ENCODE data around the gene DCXR. TPM values are rescaled to one million over a fixed set of nuclear protein-coding genes. Genes with fewer than 3 reads are reported as not detected.

Gene DCXR
- total and polyA plus RNA-seq, 2 of the 13 experiments (the other 11 are each of a cell fraction or from before 2014, with no cell fraction given): 287 to 311 TPM

DNA sequence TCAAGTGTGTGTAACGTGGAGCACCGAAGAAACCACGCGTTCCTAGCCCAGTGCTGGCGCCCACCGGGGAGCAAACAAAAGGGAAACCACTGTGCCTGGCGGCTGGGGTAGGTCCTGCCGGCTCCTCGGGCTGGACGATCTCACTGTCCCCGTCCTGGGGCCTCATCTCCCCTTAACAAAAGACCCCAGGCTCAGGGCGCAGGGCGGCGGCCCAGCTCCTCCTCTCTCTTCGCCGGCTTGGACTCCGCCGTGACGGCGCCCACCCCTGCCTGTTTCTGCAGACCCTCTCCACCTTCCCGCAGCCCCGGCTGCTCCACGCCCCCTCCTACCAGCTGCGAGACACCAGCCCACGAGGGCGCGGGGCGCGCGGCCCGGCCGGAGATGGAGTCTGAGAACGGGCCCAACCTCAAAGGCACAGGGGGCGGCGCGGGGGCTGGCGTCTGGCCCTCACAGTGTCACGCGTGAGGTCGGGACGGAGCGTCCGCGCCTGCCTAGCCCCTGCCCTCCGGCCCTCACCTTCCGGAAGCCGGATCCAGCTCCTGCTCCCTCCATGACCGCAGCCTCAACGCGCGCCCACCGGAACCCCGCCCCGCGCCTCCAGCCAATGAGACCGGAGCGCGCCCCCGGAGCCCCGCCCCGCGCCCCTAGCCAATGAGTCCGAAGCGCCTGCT lies 15.1 kb downstream of the DCXR start, which contains the start of gene CENPX (continued):
- TF ChIP-seq HDAC1 (CRISPR knock-in tag; IDR thresholded peaks at IDR 0.05) (peak; percentile 77), HCFC1 (IDR thresholded peaks at IDR 0.05; ENCODE audit: low read depth, low read length) (no peak), KLF12 (CRISPR knock-in tag; IDR thresholded peaks at IDR 0.05; ENCODE audit: borderline replicate concordance) (no peak; the same call in 1 of the 2 replicates), ZNF160 (CRISPR knock-in tag; IDR thresholded peaks at IDR 0.05) (peak; percentile 70; the same call in 1 of the 2 replicates), ZMYM2 (CRISPR knock-in tag; IDR thresholded peaks at IDR 0.05) (no peak), SP5 (CRISPR knock-in tag; IDR thresholded peaks at IDR 0.05; ENCODE audit: borderline replicate concordance, low read depth) (no peak), HOXA7 (CRISPR knock-in tag; IDR thresholded peaks at IDR 0.05) (no peak), XRCC5 (optimal IDR thresholded peaks at IDR 0.05; ENCODE audit: low read length) (no peak), CHD4 (IDR thresholded peaks at IDR 0.05; ENCODE audit: borderline replicate concordance, low read length) (no peak), ZNF234 (CRISPR knock-in tag; conservative IDR thresholded peaks at IDR 0.05) (0 out of 2 replicates have a peak, but pooled peaks have one; percentile 74), MBNL3 (CRISPR knock-in tag; conservative IDR thresholded peaks at IDR 0.05) (no peak), ZNF138 (CRISPR knock-in tag; IDR thresholded peaks at IDR 0.05; ENCODE audit: low read depth) (peak; percentile 8; the same call in 1 of the 2 replicates), ZNF777 (CRISPR knock-in tag; IDR thresholded peaks at IDR 0.05) (peak; percentile 43; the same call in 1 of the 2 replicates), ZNF570 (CRISPR knock-in tag; IDR thresholded peaks at IDR 0.05; ENCODE audit: borderline replicate concordance) (no peak), KMT2A (CRISPR knock-in tag; IDR thresholded peaks at IDR 0.05) (no peak), ZNF549 (CRISPR knock-in tag; IDR thresholded peaks at IDR 0.05) (0 out of 2 replicates have a peak, but pooled peaks have one; percentile 22), PLRG1 (conservative IDR thresholded peaks at IDR 0.05) (no peak), FOXA1 (IDR thresholded peaks at IDR 0.05) (no peak), FOXA1 (CRISPR knock-in tag; IDR thresholded peaks at IDR 0.05) (no peak)
- TF ChIP-seq, protein P1, sequence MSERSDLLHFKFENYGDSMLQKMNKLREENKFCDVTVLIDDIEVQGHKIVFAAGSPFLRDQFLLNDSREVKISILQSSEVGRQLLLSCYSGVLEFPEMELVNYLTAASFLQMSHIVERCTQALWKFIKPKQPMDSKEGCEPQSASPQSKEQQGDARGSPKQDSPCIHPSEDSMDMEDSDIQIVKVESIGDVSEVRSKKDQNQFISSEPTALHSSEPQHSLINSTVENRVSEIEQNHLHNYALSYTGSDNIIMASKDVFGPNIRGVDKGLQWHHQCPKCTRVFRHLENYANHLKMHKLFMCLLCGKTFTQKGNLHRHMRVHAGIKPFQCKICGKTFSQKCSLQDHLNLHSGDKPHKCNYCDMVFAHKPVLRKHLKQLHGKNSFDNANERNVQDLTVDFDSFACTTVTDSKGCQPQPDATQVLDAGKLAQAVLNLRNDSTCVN (CRISPR knock-in tag; IDR thresholded peaks at IDR 0.05; ENCODE audit: borderline replicate concordance): peak; percentile 57; the same call in 1 of the 2 replicates
- TF ChIP-seq, protein P2, sequence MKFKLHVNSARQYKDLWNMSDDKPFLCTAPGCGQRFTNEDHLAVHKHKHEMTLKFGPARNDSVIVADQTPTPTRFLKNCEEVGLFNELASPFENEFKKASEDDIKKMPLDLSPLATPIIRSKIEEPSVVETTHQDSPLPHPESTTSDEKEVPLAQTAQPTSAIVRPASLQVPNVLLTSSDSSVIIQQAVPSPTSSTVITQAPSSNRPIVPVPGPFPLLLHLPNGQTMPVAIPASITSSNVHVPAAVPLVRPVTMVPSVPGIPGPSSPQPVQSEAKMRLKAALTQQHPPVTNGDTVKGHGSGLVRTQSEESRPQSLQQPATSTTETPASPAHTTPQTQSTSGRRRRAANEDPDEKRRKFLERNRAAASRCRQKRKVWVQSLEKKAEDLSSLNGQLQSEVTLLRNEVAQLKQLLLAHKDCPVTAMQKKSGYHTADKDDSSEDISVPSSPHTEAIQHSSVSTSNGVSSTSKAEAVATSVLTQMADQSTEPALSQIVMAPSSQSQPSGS (CRISPR knock-in tag; IDR thresholded peaks at IDR 0.05): no peak; the same call in 1 of the 2 replicates
- TF ChIP-seq, protein P3, sequence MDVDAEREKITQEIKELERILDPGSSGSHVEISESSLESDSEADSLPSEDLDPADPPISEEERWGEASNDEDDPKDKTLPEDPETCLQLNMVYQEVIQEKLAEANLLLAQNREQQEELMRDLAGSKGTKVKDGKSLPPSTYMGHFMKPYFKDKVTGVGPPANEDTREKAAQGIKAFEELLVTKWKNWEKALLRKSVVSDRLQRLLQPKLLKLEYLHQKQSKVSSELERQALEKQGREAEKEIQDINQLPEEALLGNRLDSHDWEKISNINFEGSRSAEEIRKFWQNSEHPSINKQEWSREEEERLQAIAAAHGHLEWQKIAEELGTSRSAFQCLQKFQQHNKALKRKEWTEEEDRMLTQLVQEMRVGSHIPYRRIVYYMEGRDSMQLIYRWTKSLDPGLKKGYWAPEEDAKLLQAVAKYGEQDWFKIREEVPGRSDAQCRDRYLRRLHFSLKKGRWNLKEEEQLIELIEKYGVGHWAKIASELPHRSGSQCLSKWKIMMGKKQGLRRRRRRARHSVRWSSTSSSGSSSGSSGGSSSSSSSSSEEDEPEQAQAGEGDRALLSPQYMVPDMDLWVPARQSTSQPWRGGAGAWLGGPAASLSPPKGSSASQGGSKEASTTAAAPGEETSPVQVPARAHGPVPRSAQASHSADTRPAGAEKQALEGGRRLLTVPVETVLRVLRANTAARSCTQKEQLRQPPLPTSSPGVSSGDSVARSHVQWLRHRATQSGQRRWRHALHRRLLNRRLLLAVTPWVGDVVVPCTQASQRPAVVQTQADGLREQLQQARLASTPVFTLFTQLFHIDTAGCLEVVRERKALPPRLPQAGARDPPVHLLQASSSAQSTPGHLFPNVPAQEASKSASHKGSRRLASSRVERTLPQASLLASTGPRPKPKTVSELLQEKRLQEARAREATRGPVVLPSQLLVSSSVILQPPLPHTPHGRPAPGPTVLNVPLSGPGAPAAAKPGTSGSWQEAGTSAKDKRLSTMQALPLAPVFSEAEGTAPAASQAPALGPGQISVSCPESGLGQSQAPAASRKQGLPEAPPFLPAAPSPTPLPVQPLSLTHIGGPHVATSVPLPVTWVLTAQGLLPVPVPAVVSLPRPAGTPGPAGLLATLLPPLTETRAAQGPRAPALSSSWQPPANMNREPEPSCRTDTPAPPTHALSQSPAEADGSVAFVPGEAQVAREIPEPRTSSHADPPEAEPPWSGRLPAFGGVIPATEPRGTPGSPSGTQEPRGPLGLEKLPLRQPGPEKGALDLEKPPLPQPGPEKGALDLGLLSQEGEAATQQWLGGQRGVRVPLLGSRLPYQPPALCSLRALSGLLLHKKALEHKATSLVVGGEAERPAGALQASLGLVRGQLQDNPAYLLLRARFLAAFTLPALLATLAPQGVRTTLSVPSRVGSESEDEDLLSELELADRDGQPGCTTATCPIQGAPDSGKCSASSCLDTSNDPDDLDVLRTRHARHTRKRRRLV (CRISPR knock-in tag; IDR thresholded peaks at IDR 0.05): no peak
